Stomach (tissue), 4 donors: ENCODE data around the gene LNX2.

ENCODE experiments used
- POLR2A ChIP-seq, 4 donors: fragments of 450-650 bp; IDR thresholded peaks; one replicate each; pipeline ENCODE4 v1.6.1; 2016; ENCODE audit warnings: antibody characterized with exemption in 4 of 4, control low read depth in 2 of 4, mild to moderate bottlenecking in 1 of 4, moderate library complexity in 1 of 4
- TF ChIP-seq, protein P1 (sequence below), 7 experiments: fragments of 450-650 bp in 4 of 7; fragments of 200-600 bp in 3 of 7; sonication (generic) in 3 of 7; IDR thresholded peaks; one replicate each; pipeline ENCODE4 v1.5.1; 2016 to 2019; ENCODE audit warnings: antibody characterized with exemption in 7 of 7, control low read depth in 2 of 7, mild to moderate bottlenecking in 1 of 7

DNA sequence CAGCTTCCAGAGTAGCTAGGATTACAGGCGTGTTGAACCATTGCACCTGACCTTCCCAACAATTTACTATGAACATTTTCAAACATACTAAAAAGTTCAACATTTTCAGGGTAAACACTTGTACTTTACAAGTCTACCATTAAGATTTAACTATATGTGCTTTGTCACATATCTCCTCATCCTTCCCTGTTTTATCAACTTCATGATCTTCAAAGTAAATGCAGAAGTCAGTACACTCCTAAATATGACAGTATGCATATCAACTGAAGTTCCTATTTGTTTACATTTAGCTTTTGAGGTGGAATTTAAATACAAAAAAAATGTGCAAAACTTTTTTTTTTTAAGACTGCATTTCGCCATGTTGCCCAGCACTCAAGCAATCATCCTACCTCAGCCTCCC is 18.5 kb downstream of the LNX2 start:
- TF ChIP-seq, protein P1, sequence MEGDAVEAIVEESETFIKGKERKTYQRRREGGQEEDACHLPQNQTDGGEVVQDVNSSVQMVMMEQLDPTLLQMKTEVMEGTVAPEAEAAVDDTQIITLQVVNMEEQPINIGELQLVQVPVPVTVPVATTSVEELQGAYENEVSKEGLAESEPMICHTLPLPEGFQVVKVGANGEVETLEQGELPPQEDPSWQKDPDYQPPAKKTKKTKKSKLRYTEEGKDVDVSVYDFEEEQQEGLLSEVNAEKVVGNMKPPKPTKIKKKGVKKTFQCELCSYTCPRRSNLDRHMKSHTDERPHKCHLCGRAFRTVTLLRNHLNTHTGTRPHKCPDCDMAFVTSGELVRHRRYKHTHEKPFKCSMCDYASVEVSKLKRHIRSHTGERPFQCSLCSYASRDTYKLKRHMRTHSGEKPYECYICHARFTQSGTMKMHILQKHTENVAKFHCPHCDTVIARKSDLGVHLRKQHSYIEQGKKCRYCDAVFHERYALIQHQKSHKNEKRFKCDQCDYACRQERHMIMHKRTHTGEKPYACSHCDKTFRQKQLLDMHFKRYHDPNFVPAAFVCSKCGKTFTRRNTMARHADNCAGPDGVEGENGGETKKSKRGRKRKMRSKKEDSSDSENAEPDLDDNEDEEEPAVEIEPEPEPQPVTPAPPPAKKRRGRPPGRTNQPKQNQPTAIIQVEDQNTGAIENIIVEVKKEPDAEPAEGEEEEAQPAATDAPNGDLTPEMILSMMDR (IDR thresholded peaks at IDR 0.05), result no peak
- no peak for TF ChIP-seq POLR2A (IDR thresholded peaks at IDR 0.05)
